GM20000 (cell line): Measurements from ENCODE around the gene HPCAL1.
A peak's percentile ranks its signal among the peaks of the same experiment; 100 is the strongest.

Experiments used
- DNase-seq: peaks from one replicate; pipeline ENCODE4 v3.0.0; 2012; ENCODE audit warnings: low spot score
- CTCF ChIP-seq: IDR thresholded peaks from 2 replicates; pipeline ENCODE4 v1.5.1; 2012; ENCODE audit warnings: mild to moderate bottlenecking, control low read depth; ENCODE audit errors: extremely low read depth, missing control alignments

HPCAL1 gene

DNA sequence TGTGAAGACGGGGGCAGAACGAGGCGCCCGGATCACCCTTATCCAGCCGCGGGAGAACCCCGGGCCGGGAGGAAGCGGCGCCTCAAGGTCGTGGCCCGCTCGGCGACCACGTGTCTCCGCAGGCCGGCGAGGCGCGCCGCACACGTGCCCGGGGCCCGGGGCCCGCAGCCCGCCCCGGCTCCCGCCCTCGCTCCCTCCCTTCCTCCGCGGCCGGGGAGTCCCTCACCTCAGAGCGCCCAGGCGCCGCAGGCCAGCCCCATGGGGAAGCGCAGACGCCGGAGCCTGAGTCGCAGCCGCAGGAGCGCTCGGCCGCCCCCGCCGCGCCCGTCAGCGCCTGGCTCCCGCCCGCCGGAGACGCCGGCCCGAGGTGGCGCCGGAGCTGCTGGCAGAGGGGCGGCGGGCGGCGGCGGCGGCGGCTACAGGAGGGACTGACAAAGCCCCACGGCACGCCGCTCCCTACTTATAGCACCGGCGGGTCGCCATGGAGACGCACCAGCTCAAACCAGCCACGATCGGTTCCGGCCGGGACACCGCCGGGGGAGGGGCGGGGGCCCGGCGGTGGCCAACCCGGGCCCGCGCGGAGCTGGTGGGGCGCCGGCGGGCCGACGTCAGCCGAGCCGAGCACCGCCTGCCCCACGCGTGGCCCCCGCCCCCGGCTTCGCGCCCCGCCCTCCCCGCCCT lies 145.3 kb downstream of the HPCAL1 start, which contains the start of gene ODC1:
ODC1 (minus strand) TSS at position 433 of the 681 bp plus-strand sequence. CDS start 3,295 bp downstream, outside the sequence.
- no peak for TF ChIP-seq CTCF
- DNase-seq = peak; percentile 98

- DNase-seq = peak; percentile 63
- TF ChIP-seq CTCF = no peak
Observed at GRCh38 chr2:10448576-10449485, 146.1 kb downstream of the HPCAL1 start.

GRCh38 chr2:10449486-10449831 lies 146.8 kb downstream of the HPCAL1 start:
- DNase-seq = no peak
- no peak for TF ChIP-seq CTCF

GRCh38 chr2:10449838-10450691 lies 147.4 kb downstream of the HPCAL1 start:
- no peak for DNase-seq
- no peak for TF ChIP-seq CTCF

DNA sequence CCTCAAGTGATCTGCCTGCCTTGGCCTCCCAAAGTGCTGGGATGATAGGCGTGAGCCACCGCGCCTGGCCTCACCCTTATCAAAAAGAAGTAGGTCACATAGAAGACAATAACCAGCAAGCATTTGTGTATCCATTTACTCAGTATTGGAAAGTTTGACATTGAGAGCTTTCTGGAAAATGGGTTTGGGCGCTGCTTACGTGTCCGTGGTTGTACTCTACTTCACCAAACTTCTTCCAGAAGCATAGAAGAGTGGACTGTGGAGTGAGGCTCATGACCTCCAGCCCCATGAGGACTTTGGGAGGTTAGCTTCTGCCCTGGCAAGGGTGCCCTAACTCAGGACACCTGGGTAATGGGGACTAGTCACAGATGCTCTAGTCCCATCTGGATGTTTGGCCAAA lies 149.1 kb downstream of the HPCAL1 start:
- no peak for DNase-seq
- TF ChIP-seq CTCF = no peak

GRCh38 chr2:10452312-10452711 lies 149.6 kb downstream of the HPCAL1 start:
- no peak for TF ChIP-seq CTCF
- DNase-seq = no peak
